ENCODE measurements around the gene WDR38. TPM values are rescaled to one million over a fixed set of nuclear protein-coding genes. Genes with fewer than 3 reads are reported as not detected.
A peak's percentile ranks its signal among the peaks of the same experiment; 100 is the strongest.

WDR38 gene
- total RNA-seq, 1 experiment from 2014 or later, result not detected

GRCh38 chr9:124858330-124859046 is 5.2 kb downstream of the WDR38 start:
- H3K9ac ChIP-seq (ENCODE audit: low read length), result no peak overlapping the region
- H3K4me1 ChIP-seq (ENCODE audit: low read length), result peaks cover 32% of the 10 kb centered on the region
- no peak overlapping the region for H2AFZ ChIP-seq (ENCODE audit: low read length)
- H3K27ac ChIP-seq (ENCODE audit: low read length), result no peak overlapping the region
- H3K4me2 ChIP-seq (ENCODE audit: low read depth, low read length, poor library complexity, severe bottlenecking), result no peak overlapping the region
- peaks cover 28% of the 10 kb centered on the region for H3K79me2 ChIP-seq (ENCODE audit: low read length)
- H4K20me1 ChIP-seq (ENCODE audit: insufficient read depth, low read depth, low read length), result peaks cover 46% of the 10 kb centered on the region
- DNase-seq, result peak; percentile 61
- H3K9me2 ChIP-seq (replicated peaks; ENCODE audit: insufficient read depth, low read length), result no peaks in the 10 kb centered on the region
- H3K9me3 ChIP-seq (ENCODE audit: low read length), result no peaks in the 10 kb centered on the region
- no peaks in the 10 kb centered on the region for H3K27me3 ChIP-seq (ENCODE audit: low read length)
- H3K4me3 ChIP-seq (ENCODE audit: low read length), result no peak overlapping the region
- peaks cover 35% of the 10 kb centered on the region for H3K36me3 ChIP-seq (ENCODE audit: insufficient read depth, low read length)

GRCh38 chr9:124859803-124860581 is 6.7 kb downstream of the WDR38 start:
- H3K27ac ChIP-seq (ENCODE audit: low read length), result peak overlapping the region; percentile 80
- H3K27me3 ChIP-seq (ENCODE audit: low read length), result no peaks in the 10 kb centered on the region
- peak overlapping the region; percentile 82 for H3K4me3 ChIP-seq (ENCODE audit: low read length)
- peaks cover 28% of the 10 kb centered on the region for H3K79me2 ChIP-seq (ENCODE audit: low read length)
- peak overlapping the region; percentile 87 for H3K9ac ChIP-seq (ENCODE audit: low read length)
- DNase-seq, result no peak
- no peak overlapping the region for H2AFZ ChIP-seq (ENCODE audit: low read length)
- peak overlapping the region; percentile 84 for H3K4me2 ChIP-seq (ENCODE audit: low read depth, low read length, poor library complexity, severe bottlenecking)
- no peaks in the 10 kb centered on the region for H3K9me3 ChIP-seq (ENCODE audit: low read length)
- no peaks in the 10 kb centered on the region for H3K9me2 ChIP-seq (replicated peaks; ENCODE audit: insufficient read depth, low read length)
- H3K4me1 ChIP-seq (ENCODE audit: low read length), result peaks cover 38% of the 10 kb centered on the region
- peaks cover 46% of the 10 kb centered on the region for H4K20me1 ChIP-seq (ENCODE audit: insufficient read depth, low read depth, low read length)
- peaks cover 35% of the 10 kb centered on the region for H3K36me3 ChIP-seq (ENCODE audit: insufficient read depth, low read length)

- peak overlapping the region; percentile 82 for H3K4me3 ChIP-seq (ENCODE audit: low read length)
- peak overlapping the region; percentile 80 for H3K27ac ChIP-seq (ENCODE audit: low read length)
- peak; percentile 50 for DNase-seq
- H3K9me3 ChIP-seq (ENCODE audit: low read length), result no peaks in the 10 kb centered on the region
- no peak overlapping the region for H2AFZ ChIP-seq (ENCODE audit: low read length)
- peaks cover 38% of the 10 kb centered on the region for H3K4me1 ChIP-seq (ENCODE audit: low read length)
- H4K20me1 ChIP-seq (ENCODE audit: insufficient read depth, low read depth, low read length), result peaks cover 46% of the 10 kb centered on the region
- peaks cover 28% of the 10 kb centered on the region for H3K79me2 ChIP-seq (ENCODE audit: low read length)
- peak overlapping the region; percentile 84 for H3K4me2 ChIP-seq (ENCODE audit: low read depth, low read length, poor library complexity, severe bottlenecking)
- peaks cover 35% of the 10 kb centered on the region for H3K36me3 ChIP-seq (ENCODE audit: insufficient read depth, low read length)
- no peaks in the 10 kb centered on the region for H3K9me2 ChIP-seq (replicated peaks; ENCODE audit: insufficient read depth, low read length)
- no peaks in the 10 kb centered on the region for H3K27me3 ChIP-seq (ENCODE audit: low read length)
- H3K9ac ChIP-seq (ENCODE audit: low read length), result peak overlapping the region; percentile 87
Measured at GRCh38 chr9:124860582-124861341, 7.5 kb downstream of the WDR38 start.

- H3K4me2 ChIP-seq (ENCODE audit: low read depth, low read length, poor library complexity, severe bottlenecking), result peak within 1 kb of the TSS; percentile 89
- peaks cover 35% of the 10 kb centered on the region for H3K36me3 ChIP-seq (ENCODE audit: insufficient read depth, low read length)
- peaks cover 28% of the 10 kb centered on the region for H3K79me2 ChIP-seq (ENCODE audit: low read length)
- DNase-seq, result peak; percentile 98
- no peaks in the 10 kb centered on the region for H3K9me2 ChIP-seq (replicated peaks; ENCODE audit: insufficient read depth, low read length)
- no peaks in the 10 kb centered on the region for H3K27me3 ChIP-seq (ENCODE audit: low read length)
- peak within 1 kb of the TSS; percentile 82 for H3K4me3 ChIP-seq (ENCODE audit: low read length)
- no peaks in the 10 kb centered on the region for H3K9me3 ChIP-seq (ENCODE audit: low read length)
- H3K27ac ChIP-seq (ENCODE audit: low read length), result peak within 1 kb of the TSS; percentile 84
- H3K4me1 ChIP-seq (ENCODE audit: low read length), result peaks cover 38% of the 10 kb centered on the region
- peak within 1 kb of the TSS; percentile 81 for H2AFZ ChIP-seq (ENCODE audit: low read length)
- H4K20me1 ChIP-seq (ENCODE audit: insufficient read depth, low read depth, low read length), result peaks cover 46% of the 10 kb centered on the region
- H3K9ac ChIP-seq (ENCODE audit: low read length), result peak within 1 kb of the TSS; percentile 87
Measured at GRCh38 chr9:124861342-124862229, 8.3 kb downstream of the WDR38 start, which contains the start of the genes ARPC5L and RPL35. Gene ARPC5L, plus strand, starts transcription at chr9:124862130. Its CDS starts 7,161 bp downstream, at chr9:124869291. Gene RPL35, minus strand, starts transcription at chr9:124861957. Its CDS starts 45 bp downstream, at chr9:124861912.

DNA sequence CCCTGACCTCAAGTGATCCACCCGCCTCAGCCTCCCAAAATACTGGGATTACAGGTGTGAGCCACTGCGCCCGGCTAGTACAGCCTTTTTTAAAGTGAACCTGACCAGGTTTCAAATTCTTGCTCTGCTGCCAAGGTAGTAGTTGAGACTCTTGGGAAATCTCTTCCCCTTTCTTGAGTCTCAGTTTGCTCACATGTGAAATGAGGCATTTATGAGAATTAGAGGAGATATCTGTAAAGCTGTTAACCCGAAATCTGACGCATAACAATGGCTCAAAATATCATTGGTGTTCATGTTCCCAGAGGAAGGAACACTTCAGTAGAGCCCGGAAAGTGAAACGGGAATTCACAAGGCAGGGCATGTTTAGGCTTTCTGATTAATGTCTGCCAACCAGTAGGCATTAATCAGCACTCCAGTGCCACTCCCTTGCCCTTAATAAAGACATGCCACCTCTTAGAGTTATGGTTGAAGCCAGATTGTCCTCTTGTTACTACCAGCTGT is 10.2 kb downstream of the WDR38 start:
- Histone ChIP-seq H3K9me3 (ENCODE audit: low read length) (no peaks in the 10 kb centered on the region), H2AFZ (ENCODE audit: low read length) (peak overlapping the region; percentile 6; the same call in 1 of the 2 replicates), H3K4me1 (ENCODE audit: low read length) (peaks cover 52% of the 10 kb centered on the region), H3K9ac (ENCODE audit: low read length) (peak overlapping the region; percentile 36), H3K79me2 (ENCODE audit: low read length) (peaks cover 41% of the 10 kb centered on the region), H3K4me3 (ENCODE audit: low read length) (peak overlapping the region; percentile 82; the same call in 1 of the 2 replicates), H3K4me2 (ENCODE audit: low read depth, low read length, poor library complexity, severe bottlenecking) (peak overlapping the region; percentile 89), H3K9me2 (replicated peaks; ENCODE audit: insufficient read depth, low read length) (no peaks in the 10 kb centered on the region), H3K36me3 (ENCODE audit: insufficient read depth, low read length) (peaks cover 31% of the 10 kb centered on the region), H3K27ac (ENCODE audit: low read length) (peak overlapping the region; percentile 84), H4K20me1 (ENCODE audit: insufficient read depth, low read depth, low read length) (peaks cover 32% of the 10 kb centered on the region), H3K27me3 (ENCODE audit: low read length) (no peaks in the 10 kb centered on the region)
- DNase-seq, result peak; percentile 81

- Histone ChIP-seq H3K36me3 (ENCODE audit: insufficient read depth, low read length) (peaks cover 14% of the 10 kb centered on the region), H3K9me2 (replicated peaks; ENCODE audit: insufficient read depth, low read length) (no peaks in the 10 kb centered on the region), H3K27me3 (ENCODE audit: low read length) (no peaks in the 10 kb centered on the region), H3K27ac (ENCODE audit: low read length) (peak overlapping the region; percentile 94), H2AFZ (ENCODE audit: low read length) (no peak overlapping the region), H3K79me2 (ENCODE audit: low read length) (peaks cover 65% of the 10 kb centered on the region), H3K4me2 (ENCODE audit: low read depth, low read length, poor library complexity, severe bottlenecking) (peak overlapping the region; percentile 98), H4K20me1 (ENCODE audit: insufficient read depth, low read depth, low read length) (peaks cover 34% of the 10 kb centered on the region), H3K9me3 (ENCODE audit: low read length) (no peaks in the 10 kb centered on the region), H3K9ac (ENCODE audit: low read length) (peak overlapping the region; percentile 100), H3K4me1 (ENCODE audit: low read length) (peaks cover 53% of the 10 kb centered on the region), H3K4me3 (ENCODE audit: low read length) (peak overlapping the region; percentile 96)
- peak; percentile 96 for DNase-seq
Measured at GRCh38 chr9:124868511-124869465, 15.5 kb downstream of the WDR38 start.
